Lower lobe of right lung (tissue), 2 donors: Measurements from ENCODE around the gene LIPT2. TPM values are rescaled to one million over a fixed set of nuclear protein-coding genes. Genes with fewer than 3 reads are reported as not detected.

ENCODE experiments used
- ATAC-seq, 2 donors: fragments of 200-7000 bp; cut with Tn5 transposase; one replicate each; pipeline ENCODE4 v1.9.1; 2020 to 2022; ENCODE audit warnings: mild to moderate bottlenecking in 2 of 2, moderate library complexity in 2 of 2
- DNase-seq: peaks from one replicate; pipeline ENCODE4 v3.0.0-alpha.2; 2020
- H3K27ac ChIP-seq: fragments of 200-600 bp; one replicate; pipeline ENCODE4 v1.8.0; 2022
- H3K27me3 ChIP-seq: fragments of 200-600 bp; one replicate; pipeline ENCODE4 v1.8.0; 2022; ENCODE audit warnings: low read depth
- H3K36me3 ChIP-seq: fragments of 200-600 bp; one replicate; pipeline ENCODE4 v1.8.0; 2022; ENCODE audit warnings: mild to moderate bottlenecking
- H3K4me1 ChIP-seq: fragments of 200-600 bp; one replicate; pipeline ENCODE4 v1.8.0; 2022
- H3K4me3 ChIP-seq: fragments of 200-600 bp; one replicate; pipeline ENCODE4 v1.8.0; 2022; ENCODE audit warnings: mild to moderate bottlenecking
- H3K9me3 ChIP-seq: fragments of 200-600 bp; one replicate; pipeline ENCODE4 v1.8.0; 2022
- CTCF ChIP-seq: fragments of 200-600 bp; IDR thresholded peaks from one replicate; pipeline ENCODE4 v1.8.0; 2022; ENCODE audit warnings: antibody characterized with exemption, mild to moderate bottlenecking
- intact Hi-C: fragments of 100-400 bp; cut with DNase I; formaldehyde crosslinking; loops from one replicate; pipeline ENCODE4 v1.11.0; 2022
- total RNA-seq: library from RNA; stranded (reverse); fragmentation: NEBNext Ultra II Directional; extraction: Animal tissue kit (Norgen Biotek cat#: 25700); gene quantifications from one replicate; pipeline ENCODE4 v1.2.1, GENCODE V29; 2021
- donor health status: DM: no; HTN: yes; CAD: no; lungs with severe emphysema.

Gene LIPT2
- total RNA-seq, 1 donor from 2014 or later, result 2.7 TPM

- no peak for DNase-seq
- peaks cover 13% of the 10 kb centered on the region for H3K4me1 ChIP-seq
- intact Hi-C loops, result no loop called here
- H3K27ac ChIP-seq, result peak overlapping the region; percentile 100
- peaks cover 7% of the 10 kb centered on the region for H3K36me3 ChIP-seq
- TF ChIP-seq CTCF, result no peak
- no peak for ATAC-seq
- no peaks in the 10 kb centered on the region for H3K27me3 ChIP-seq
- H3K9me3 ChIP-seq, result no peaks in the 10 kb centered on the region
- H3K4me3 ChIP-seq, result peak overlapping the region; percentile 95
Observed at GRCh38 chr11:74493791-74494630, 487 bp upstream of the LIPT2 start.

GRCh38 chr11:74492084-74492483, 1.4 kb downstream of the LIPT2 start:
- H3K27ac ChIP-seq, result no peak overlapping the region
- intact Hi-C loops, result no loop called here

GRCh38 chr11:74490941-74491340, 2.6 kb downstream of the LIPT2 start:
- Histone ChIP-seq H3K27me3 (no peaks in the 10 kb centered on the region), H3K36me3 (peaks cover 7% of the 10 kb centered on the region), H3K27ac (no peak overlapping the region), H3K9me3 (no peaks in the 10 kb centered on the region), H3K4me1 (peaks cover 13% of the 10 kb centered on the region), H3K4me3 (no peak overlapping the region)
- no peak for ATAC-seq
- no peak for TF ChIP-seq CTCF
- DNase-seq, result no peak
- intact Hi-C loops, result no loop called here

More at GRCh38 chr11:74492084-74492483, 1.4 kb downstream of the LIPT2 start:
- peaks cover 13% of the 10 kb centered on the region for H3K4me1 ChIP-seq
- DNase-seq (no peak), ATAC-seq (no peak)
- no peak overlapping the region for H3K4me3 ChIP-seq
- H3K27me3 ChIP-seq, result no peaks in the 10 kb centered on the region
- no peaks in the 10 kb centered on the region for H3K9me3 ChIP-seq
- TF ChIP-seq CTCF, result no peak
- H3K36me3 ChIP-seq, result peaks cover 7% of the 10 kb centered on the region

GRCh38 chr11:74487875-74488274, 5.6 kb downstream of the LIPT2 start:
- no peaks in the 10 kb centered on the region for H3K9me3 ChIP-seq
- peaks cover 7% of the 10 kb centered on the region for H3K4me1 ChIP-seq
- H3K27me3 ChIP-seq, result no peaks in the 10 kb centered on the region
- no peak overlapping the region for H3K27ac ChIP-seq
- no peak for TF ChIP-seq CTCF
- H3K4me3 ChIP-seq, result no peak overlapping the region
- no peak for DNase-seq
- intact Hi-C loops, result no loop called here
- ATAC-seq, result no peak
- H3K36me3 ChIP-seq, result peaks cover 7% of the 10 kb centered on the region

GRCh38 chr11:74485868-74486267, 7.7 kb downstream of the LIPT2 start:
- Histone ChIP-seq H3K27me3 (no peaks in the 10 kb centered on the region), H3K9me3 (no peaks in the 10 kb centered on the region), H3K27ac (no peak overlapping the region), H3K4me3 (no peak overlapping the region), H3K36me3 (no peaks in the 10 kb centered on the region), H3K4me1 (no peaks in the 10 kb centered on the region)
- no peak for TF ChIP-seq CTCF
- DNase-seq (no peak), ATAC-seq (no peak)
- intact Hi-C loops, result no loop called here
